ENCODE data around the gene HOXC9.

GRCh38 chr12:54022960-54023884, 23.3 kb downstream of the HOXC9 start:
- TF ChIP-seq, protein P1, sequence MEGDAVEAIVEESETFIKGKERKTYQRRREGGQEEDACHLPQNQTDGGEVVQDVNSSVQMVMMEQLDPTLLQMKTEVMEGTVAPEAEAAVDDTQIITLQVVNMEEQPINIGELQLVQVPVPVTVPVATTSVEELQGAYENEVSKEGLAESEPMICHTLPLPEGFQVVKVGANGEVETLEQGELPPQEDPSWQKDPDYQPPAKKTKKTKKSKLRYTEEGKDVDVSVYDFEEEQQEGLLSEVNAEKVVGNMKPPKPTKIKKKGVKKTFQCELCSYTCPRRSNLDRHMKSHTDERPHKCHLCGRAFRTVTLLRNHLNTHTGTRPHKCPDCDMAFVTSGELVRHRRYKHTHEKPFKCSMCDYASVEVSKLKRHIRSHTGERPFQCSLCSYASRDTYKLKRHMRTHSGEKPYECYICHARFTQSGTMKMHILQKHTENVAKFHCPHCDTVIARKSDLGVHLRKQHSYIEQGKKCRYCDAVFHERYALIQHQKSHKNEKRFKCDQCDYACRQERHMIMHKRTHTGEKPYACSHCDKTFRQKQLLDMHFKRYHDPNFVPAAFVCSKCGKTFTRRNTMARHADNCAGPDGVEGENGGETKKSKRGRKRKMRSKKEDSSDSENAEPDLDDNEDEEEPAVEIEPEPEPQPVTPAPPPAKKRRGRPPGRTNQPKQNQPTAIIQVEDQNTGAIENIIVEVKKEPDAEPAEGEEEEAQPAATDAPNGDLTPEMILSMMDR (IDR thresholded peaks at IDR 0.05) = no peak
- no peak for TF ChIP-seq POLR2A (IDR thresholded peaks at IDR 0.05)
